GM10847 (cell line): Measurements from ENCODE around the gene SERPINB10.

Source experiments
- POLR2A ChIP-seq: IDR thresholded peaks from 2 replicates; pipeline ENCODE4 v1.6.1; 2011; ENCODE audit not compliant: insufficient read length; ENCODE audit errors: extremely low read depth

The SERPINB10 gene

GRCh38 chr18:63964908-63965307, 57.1 kb downstream of the SERPINB10 start:
- no peak for TF ChIP-seq POLR2A

- no peak for TF ChIP-seq POLR2A
These were observed 58.1 kb downstream of the SERPINB10 start for GRCh38 chr18:63965716-63966330.

- TF ChIP-seq POLR2A = peak; percentile 62
These were observed 62.4 kb downstream of the SERPINB10 start, which contains the start of gene SERPINB8 for GRCh38 chr18:63969942-63970808. TSS of gene SERPINB8 (plus strand) at chr18:63970081. CDS start at chr18:63978309, 8,228 bp downstream.

GRCh38 chr18:63970809-63971205, 63.0 kb downstream of the SERPINB10 start:
- TF ChIP-seq POLR2A = no peak

GRCh38 chr18:63971320-63972001, 63.7 kb downstream of the SERPINB10 start:
- TF ChIP-seq POLR2A = no peak

GRCh38 chr18:63972002-63972376, 64.2 kb downstream of the SERPINB10 start:
- no peak for TF ChIP-seq POLR2A

GRCh38 chr18:63974991-63975390, 67.2 kb downstream of the SERPINB10 start:
- no peak for TF ChIP-seq POLR2A

- no peak for TF ChIP-seq POLR2A
These were observed 67.9 kb downstream of the SERPINB10 start for GRCh38 chr18:63975628-63976027.

- no peak for TF ChIP-seq POLR2A
These were observed 69.3 kb downstream of the SERPINB10 start for GRCh38 chr18:63977040-63977439.

- TF ChIP-seq POLR2A = no peak
These were observed 71.7 kb downstream of the SERPINB10 start for GRCh38 chr18:63979409-63979920.

GRCh38 chr18:63980027-63980426, 72.3 kb downstream of the SERPINB10 start:
- no peak for TF ChIP-seq POLR2A

- TF ChIP-seq POLR2A = no peak
These were observed 73.2 kb downstream of the SERPINB10 start for GRCh38 chr18:63980896-63981460.

GRCh38 chr18:63981719-63982118, 74.0 kb downstream of the SERPINB10 start:
- TF ChIP-seq POLR2A = no peak

GRCh38 chr18:63982361-63982760, 74.6 kb downstream of the SERPINB10 start:
- TF ChIP-seq POLR2A = no peak
